Amygdala (tissue), 56 donors: Measurements from ENCODE around the gene BCL7A.
"Not testable (repeated sequence)": the region's sequence is repeated elsewhere in the genome, so short reads cannot be mapped to it uniquely, and the experiment has no call there.

ENCODE experiments used
- DNase-seq, 56 donors: peaks; one replicate each; lab custom pipeline; 2025; lab: John Stamatoyannopoulos, UW

Gene BCL7A

GRCh38 chr12:122048151-122048550 lies 26.5 kb downstream of the BCL7A start:
- DNase-seq, result no peak

- no peak for DNase-seq
Observed at GRCh38 chr12:122049827-122050226, 28.1 kb downstream of the BCL7A start.

GRCh38 chr12:122050706-122051105 lies 29.0 kb downstream of the BCL7A start:
- DNase-seq, result no peak

- no peak for DNase-seq
Observed at GRCh38 chr12:122051231-122051876, 29.7 kb downstream of the BCL7A start.

- DNase-seq, result no peak
Observed at GRCh38 chr12:122052285-122052684, 30.6 kb downstream of the BCL7A start.

- DNase-seq, result no peak
Observed at GRCh38 chr12:122054842-122055520, 33.3 kb downstream of the BCL7A start.

- not testable (repeated sequence) for DNase-seq
Observed at GRCh38 chr12:122056406-122056805, 34.7 kb downstream of the BCL7A start.

GRCh38 chr12:122057007-122057735 lies 35.5 kb downstream of the BCL7A start:
- no peak for DNase-seq

- no peak for DNase-seq
Observed at GRCh38 chr12:122057769-122058168, 36.1 kb downstream of the BCL7A start.

- no peak for DNase-seq
Observed at GRCh38 chr12:122058549-122059149, 37.0 kb downstream of the BCL7A start.

- no peak for DNase-seq
Observed at GRCh38 chr12:122059203-122059960, 37.7 kb downstream of the BCL7A start.

- DNase-seq, result no peak
Observed at GRCh38 chr12:122060081-122060501, 38.4 kb downstream of the BCL7A start.

GRCh38 chr12:122061253-122061652 lies 39.6 kb downstream of the BCL7A start:
- no peak for DNase-seq

GRCh38 chr12:122062832-122063693 lies 41.4 kb downstream of the BCL7A start:
- peak in 17 of 56 donors; percentile 9 to 47 (median 22) for DNase-seq

GRCh38 chr12:122063694-122064024 lies 42.0 kb downstream of the BCL7A start:
- peak in 1 of 56 donors; percentile 29 for DNase-seq

- DNase-seq, result peak in 51 of 56 donors; percentile 8 to 88 (median 62)
Observed at GRCh38 chr12:122064025-122064777, 42.5 kb downstream of the BCL7A start.

GRCh38 chr12:122064780-122065588 lies 43.3 kb downstream of the BCL7A start:
- DNase-seq, result no peak

GRCh38 chr12:122067548-122067947 lies 45.9 kb downstream of the BCL7A start:
- DNase-seq, result no peak
